ENCODE measurements around the gene IGFBP1.

The IGFBP1 gene

GRCh38 chr7:45915606-45916005 lies 27.3 kb downstream of the IGFBP1 start:
- no peak overlapping the region for H3K27ac ChIP-seq (ENCODE audit: low read depth, low read length)
- H3K27me3 ChIP-seq (ENCODE audit: low read length): no peaks in the 10 kb centered on the region
- no peak overlapping the region for H3K4me2 ChIP-seq (ENCODE audit: low read depth, low read length, poor library complexity, severe bottlenecking)
- H3F3A ChIP-seq (ENCODE audit: insufficient read depth): no peaks in the 10 kb centered on the region
- H3K36me3 ChIP-seq (ENCODE audit: low read length): no peaks in the 10 kb centered on the region
- no peaks in the 10 kb centered on the region for H3K9me3 ChIP-seq (ENCODE audit: insufficient read depth, low read length)
- TF ChIP-seq EZH2phosphoT487 (conservative IDR thresholded peaks at IDR 0.05; ENCODE audit: low read length) (no peak), CTCF (IDR thresholded peaks at IDR 0.05; ENCODE audit: insufficient read depth, low read length, poor library complexity, severe bottlenecking) (no peak)
- H3K4me3 ChIP-seq (ENCODE audit: insufficient read depth, low read length, poor library complexity, severe bottlenecking): no peak overlapping the region
- H3K9ac ChIP-seq (ENCODE audit: low read length): no peak overlapping the region
- H2AFZ ChIP-seq (ENCODE audit: low read depth, low read length, severe bottlenecking): no peak overlapping the region
- no peaks in the 10 kb centered on the region for H3K79me2 ChIP-seq (ENCODE audit: insufficient read depth, low read length)
- H3K9me2 ChIP-seq (replicated peaks; ENCODE audit: insufficient read depth, low read length): no peaks in the 10 kb centered on the region
- no peaks in the 10 kb centered on the region for H4K20me1 ChIP-seq (ENCODE audit: low read depth, low read length)

- Histone ChIP-seq H3K9me3 (ENCODE audit: insufficient read depth, low read length) (no peaks in the 10 kb centered on the region), H3K27me3 (ENCODE audit: low read length) (no peaks in the 10 kb centered on the region), H4K20me1 (ENCODE audit: low read depth, low read length) (no peaks in the 10 kb centered on the region), H3K79me2 (ENCODE audit: insufficient read depth, low read length) (no peaks in the 10 kb centered on the region), H2AFZ (ENCODE audit: low read depth, low read length, severe bottlenecking) (no peak overlapping the region), H3K9me2 (replicated peaks; ENCODE audit: insufficient read depth, low read length) (no peaks in the 10 kb centered on the region), H3K9ac (ENCODE audit: low read length) (no peak overlapping the region), H3K27ac (ENCODE audit: low read depth, low read length) (no peak overlapping the region), H3K4me3 (ENCODE audit: insufficient read depth, low read length, poor library complexity, severe bottlenecking) (no peak overlapping the region), H3K36me3 (ENCODE audit: low read length) (no peaks in the 10 kb centered on the region), H3K4me2 (ENCODE audit: low read depth, low read length, poor library complexity, severe bottlenecking) (no peak overlapping the region), H3F3A (ENCODE audit: insufficient read depth) (no peaks in the 10 kb centered on the region)
- TF ChIP-seq CTCF (IDR thresholded peaks at IDR 0.05; ENCODE audit: insufficient read depth, low read length, poor library complexity, severe bottlenecking) (no peak), EZH2phosphoT487 (conservative IDR thresholded peaks at IDR 0.05; ENCODE audit: low read length) (no peak)
Observed at GRCh38 chr7:45917064-45917463, 28.8 kb downstream of the IGFBP1 start.

GRCh38 chr7:45917658-45918057 lies 29.4 kb downstream of the IGFBP1 start:
- Histone ChIP-seq H2AFZ (ENCODE audit: low read depth, low read length, severe bottlenecking) (no peak overlapping the region), H3K27ac (ENCODE audit: low read depth, low read length) (no peak overlapping the region), H3F3A (ENCODE audit: insufficient read depth) (no peaks in the 10 kb centered on the region), H3K4me2 (ENCODE audit: low read depth, low read length, poor library complexity, severe bottlenecking) (no peak overlapping the region), H3K79me2 (ENCODE audit: insufficient read depth, low read length) (no peaks in the 10 kb centered on the region), H3K27me3 (ENCODE audit: low read length) (no peaks in the 10 kb centered on the region), H4K20me1 (ENCODE audit: low read depth, low read length) (no peaks in the 10 kb centered on the region), H3K36me3 (ENCODE audit: low read length) (no peaks in the 10 kb centered on the region), H3K9ac (ENCODE audit: low read length) (no peak overlapping the region), H3K4me3 (ENCODE audit: insufficient read depth, low read length, poor library complexity, severe bottlenecking) (no peak overlapping the region), H3K9me2 (replicated peaks; ENCODE audit: insufficient read depth, low read length) (no peaks in the 10 kb centered on the region), H3K9me3 (ENCODE audit: insufficient read depth, low read length) (no peaks in the 10 kb centered on the region)
- TF ChIP-seq CTCF (IDR thresholded peaks at IDR 0.05; ENCODE audit: insufficient read depth, low read length, poor library complexity, severe bottlenecking): peak; percentile 97
- TF ChIP-seq EZH2phosphoT487 (conservative IDR thresholded peaks at IDR 0.05; ENCODE audit: low read length): no peak

Data from SU-DHL-6 (cell line).